CD4-positive, alpha-beta T cell treated with Interleukin-12 subunit alpha and Interleukin-12 subunit beta, for 1 hour (primary cell): ENCODE measurements around the gene FBXL12.
"Not testable (repeated sequence)": the region's sequence is repeated elsewhere in the genome, so short reads cannot be mapped to it uniquely, and the experiment has no call there.

ENCODE experiments used
- DNase-seq: peaks from one replicate; pipeline ENCODE4 v3.0.0-alpha.2; 2020

The FBXL12 gene

GRCh38 chr19:9791552-9792205 is 27.2 kb downstream of the FBXL12 start:
- peak; percentile 95 for DNase-seq

DNA sequence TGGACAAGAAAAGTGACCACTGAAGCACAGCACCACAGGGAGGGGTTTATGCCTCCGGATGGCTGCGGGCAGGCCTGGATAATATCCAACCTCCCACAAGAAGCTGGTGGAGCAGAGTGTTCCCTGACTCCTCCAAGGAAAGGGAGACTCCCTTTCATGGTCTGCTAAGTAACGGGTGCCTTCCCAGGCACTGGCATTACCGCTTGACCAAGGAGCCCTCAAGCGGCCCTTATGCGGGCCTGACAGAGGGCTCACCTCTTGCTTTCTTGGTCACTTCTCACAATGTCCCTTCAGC is 27.9 kb downstream of the FBXL12 start:
- DNase-seq, result not testable (repeated sequence)

DNA sequence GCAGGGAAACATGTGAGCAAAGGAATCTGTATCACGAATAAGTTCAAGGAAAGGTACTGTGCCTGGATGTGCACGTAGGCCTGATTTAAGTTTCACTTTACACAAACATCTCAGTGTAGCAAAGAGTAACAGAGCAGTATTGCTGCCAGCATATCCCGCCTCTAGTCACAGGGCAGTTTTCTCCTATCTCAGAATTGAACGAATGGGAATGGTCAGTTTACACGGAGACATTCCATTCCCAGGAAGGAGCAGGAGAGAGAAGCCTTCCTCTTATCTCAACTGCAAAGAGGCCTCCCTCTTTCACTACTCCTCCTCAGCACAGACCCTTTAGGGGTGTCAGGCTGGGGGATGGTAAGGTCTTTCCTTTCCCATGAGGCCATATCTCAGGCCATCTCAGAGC is 29.3 kb downstream of the FBXL12 start:
- DNase-seq, result not testable (repeated sequence)

GRCh38 chr19:9789066-9789465 is 29.8 kb downstream of the FBXL12 start:
- no peak for DNase-seq

- DNase-seq, result not testable (repeated sequence)
These were observed 30.3 kb downstream of the FBXL12 start for GRCh38 chr19:9788604-9789003.

- no peak for DNase-seq
These were observed 32.1 kb downstream of the FBXL12 start for GRCh38 chr19:9786819-9787218.

GRCh38 chr19:9786342-9786741 is 32.5 kb downstream of the FBXL12 start:
- no peak for DNase-seq

- peak; percentile 97 for DNase-seq
These were observed 33.2 kb downstream of the FBXL12 start for GRCh38 chr19:9785367-9786331.

DNA sequence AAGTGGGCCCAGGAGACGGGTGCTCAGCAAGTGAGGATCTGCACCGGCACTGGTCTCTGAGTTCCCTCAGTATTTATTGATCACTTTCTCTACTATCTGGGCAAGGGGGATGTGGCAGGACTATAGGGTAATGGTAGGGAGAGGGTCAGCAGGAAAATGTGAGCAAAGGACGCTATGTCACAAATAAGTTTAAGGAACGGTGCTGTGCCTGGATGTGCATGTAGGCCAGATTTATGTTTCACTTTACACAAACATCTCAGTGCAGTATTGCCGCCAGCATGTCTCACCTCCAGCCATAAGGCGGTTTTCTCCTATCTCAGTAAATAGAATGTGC is 34.7 kb downstream of the FBXL12 start:
- DNase-seq, result not testable (repeated sequence)

GRCh38 chr19:9782338-9782737 is 36.5 kb downstream of the FBXL12 start:
- no peak for DNase-seq

GRCh38 chr19:9768175-9769112 is 50.4 kb downstream of the FBXL12 start, which contains the start of gene ZNF846:
TSS of gene ZNF846 (minus strand) at chr19:9768738. CDS start at chr19:9764950, 3,788 bp downstream.
- DNase-seq, result peak; percentile 94
